Astrocyte (in vitro differentiated cells and primary cell): Measurements from ENCODE around the gene GPX6. TPM values are rescaled to one million over a fixed set of nuclear protein-coding genes. Genes with fewer than 3 reads are reported as not detected.

Experiments
- DNase-seq: peaks from one replicate; pipeline ENCODE4 v3.0.0-alpha.2; 2010; ENCODE audit warnings: low read depth
- FAIRE-seq: peaks from 2 replicates; lab custom pipeline; 2011; peaks lifted over from hg19 to GRCh38; lab: Jason Lieb, UNC
- H2AFZ ChIP-seq: 2 replicates; pipeline ENCODE4 v1.6.0; 2012; ENCODE audit warnings: low read depth, low read length, inconsistent platforms
- H3K27ac ChIP-seq: 2 replicates; pipeline ENCODE4 v1.5.1; 2011; ENCODE audit warnings: low read depth, low read length, inconsistent platforms
- H3K27me3 ChIP-seq: 2 replicates; pipeline ENCODE4 v1.6.0; 2011; ENCODE audit warnings: low read length, inconsistent platforms; ENCODE audit not compliant: insufficient read depth
- H3K36me3 ChIP-seq: 2 replicates; pipeline ENCODE4 v1.5.1; 2011; ENCODE audit warnings: low read length, inconsistent platforms; ENCODE audit not compliant: insufficient read depth
- H3K4me1 ChIP-seq: 2 replicates; pipeline ENCODE4 v1.5.1; 2011; ENCODE audit warnings: low read length, inconsistent platforms; ENCODE audit not compliant: insufficient read depth
- H3K4me2 ChIP-seq: 2 replicates; pipeline ENCODE4 v1.6.0; 2012; ENCODE audit warnings: low read length, inconsistent platforms
- H3K4me3 ChIP-seq: 2 replicates; pipeline ENCODE4 v1.5.1; 2011; ENCODE audit warnings: low read depth, mild to moderate bottlenecking, low read length, inconsistent platforms; ENCODE audit not compliant: insufficient read depth
- H3K79me2 ChIP-seq: 2 replicates; pipeline ENCODE4 v1.6.0; 2012; ENCODE audit warnings: mild to moderate bottlenecking, low read length, inconsistent platforms; ENCODE audit not compliant: insufficient read depth
- H3K9ac ChIP-seq: 2 replicates; pipeline ENCODE4 v1.6.0; 2012; ENCODE audit warnings: mild to moderate bottlenecking, low read length, inconsistent platforms
- H3K9me3 ChIP-seq: 2 replicates; pipeline ENCODE4 v1.5.1; 2012; ENCODE audit warnings: low read depth, mild to moderate bottlenecking, low read length, inconsistent platforms; ENCODE audit not compliant: insufficient read depth
- H4K20me1 ChIP-seq: 2 replicates; pipeline ENCODE4 v1.6.0; 2012; ENCODE audit warnings: low read length, inconsistent platforms; ENCODE audit not compliant: insufficient read depth
- H3K27ac Mint-ChIP-seq: one replicate; pipeline ENCODE4 v1.8.0; 2021; ENCODE audit warnings: mild to moderate bottlenecking, mixed read lengths; ENCODE audit not compliant: unreplicated experiment
- H3K27me3 Mint-ChIP-seq: one replicate; pipeline ENCODE4 v1.8.0; 2021; ENCODE audit warnings: low read depth, mixed read lengths; ENCODE audit not compliant: unreplicated experiment
- H3K36me3 Mint-ChIP-seq: one replicate; pipeline ENCODE4 v1.8.0; 2021; ENCODE audit warnings: low read depth, mixed read lengths; ENCODE audit not compliant: unreplicated experiment
- H3K4me1 Mint-ChIP-seq: one replicate; pipeline ENCODE4 v1.8.0; 2021; ENCODE audit warnings: low read depth, mixed read lengths; ENCODE audit not compliant: unreplicated experiment
- H3K4me3 Mint-ChIP-seq: one replicate; pipeline ENCODE4 v1.8.0; 2021; ENCODE audit warnings: mild to moderate bottlenecking, moderate library complexity, mixed read lengths; ENCODE audit not compliant: unreplicated experiment
- H3K9me3 Mint-ChIP-seq: one replicate; pipeline ENCODE4 v1.8.0; 2021; ENCODE audit warnings: mild to moderate bottlenecking, mixed read lengths; ENCODE audit not compliant: unreplicated experiment
- EZH2 ChIP-seq: IDR thresholded peaks from 2 replicates; pipeline ENCODE4 v1.6.1; 2012; ENCODE audit warnings: mild to moderate bottlenecking, low read length, inconsistent platforms; ENCODE audit not compliant: insufficient read depth
- total RNA-seq: library from RNA; stranded (reverse); gene quantifications from 2 replicates; pipeline ENCODE4 v1.2.1, GENCODE V29; 2021
- TF ChIP-seq, protein P1 (sequence below): IDR thresholded peaks from 2 replicates; pipeline ENCODE4 v1.5.1; 2011; ENCODE audit warnings: low read depth, mild to moderate bottlenecking, inconsistent platforms, low read length, moderate library complexity; ENCODE audit not compliant: insufficient read depth

Gene GPX6
- total RNA-seq, 1 donor from 2014 or later: not detected

DNA sequence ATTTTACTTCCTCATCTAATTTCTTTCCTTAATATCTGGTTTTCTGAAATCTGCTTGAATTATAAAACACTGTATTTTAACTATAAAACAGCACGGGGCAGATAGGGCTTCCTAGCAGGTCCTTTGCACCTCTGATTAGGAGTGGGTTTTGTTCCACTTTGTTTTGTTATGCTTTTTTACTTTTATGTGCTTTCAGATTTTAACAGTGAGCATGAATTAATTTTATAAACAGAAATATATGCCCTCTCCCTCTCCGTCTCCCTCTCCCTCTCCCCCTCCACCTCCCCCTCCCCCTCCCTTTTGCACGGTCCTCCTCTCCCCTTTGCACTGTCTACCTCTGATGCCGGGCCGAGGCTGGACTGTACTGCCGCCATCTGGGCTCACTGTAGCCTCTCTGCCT is 14.3 kb downstream of the GPX6 start:
- Histone ChIP-seq H3K27ac (no peak overlapping the region), H3K36me3 (no peaks in the 10 kb centered on the region), H3K4me1 (no peaks in the 10 kb centered on the region), H3K4me3 (no peak overlapping the region), H2AFZ (no peak overlapping the region), H3K27me3 (peaks cover 3% of the 10 kb centered on the region), H3K9ac (no peak overlapping the region), H3K4me2 (no peak overlapping the region), H3K79me2 (no peaks in the 10 kb centered on the region), H3K9me3 (no peaks in the 10 kb centered on the region), H4K20me1 (no peaks in the 10 kb centered on the region)
- Mint-ChIP-seq H3K4me3 (no peak overlapping the region), H3K36me3 (no peaks in the 10 kb centered on the region), H3K9me3 (peaks cover 2% of the 10 kb centered on the region), H3K27me3 (no peaks in the 10 kb centered on the region), H3K4me1 (peaks cover 3% of the 10 kb centered on the region), H3K27ac (no peak overlapping the region)
- no peak for DNase-seq
- FAIRE-seq: no peak
- TF ChIP-seq, protein P1, sequence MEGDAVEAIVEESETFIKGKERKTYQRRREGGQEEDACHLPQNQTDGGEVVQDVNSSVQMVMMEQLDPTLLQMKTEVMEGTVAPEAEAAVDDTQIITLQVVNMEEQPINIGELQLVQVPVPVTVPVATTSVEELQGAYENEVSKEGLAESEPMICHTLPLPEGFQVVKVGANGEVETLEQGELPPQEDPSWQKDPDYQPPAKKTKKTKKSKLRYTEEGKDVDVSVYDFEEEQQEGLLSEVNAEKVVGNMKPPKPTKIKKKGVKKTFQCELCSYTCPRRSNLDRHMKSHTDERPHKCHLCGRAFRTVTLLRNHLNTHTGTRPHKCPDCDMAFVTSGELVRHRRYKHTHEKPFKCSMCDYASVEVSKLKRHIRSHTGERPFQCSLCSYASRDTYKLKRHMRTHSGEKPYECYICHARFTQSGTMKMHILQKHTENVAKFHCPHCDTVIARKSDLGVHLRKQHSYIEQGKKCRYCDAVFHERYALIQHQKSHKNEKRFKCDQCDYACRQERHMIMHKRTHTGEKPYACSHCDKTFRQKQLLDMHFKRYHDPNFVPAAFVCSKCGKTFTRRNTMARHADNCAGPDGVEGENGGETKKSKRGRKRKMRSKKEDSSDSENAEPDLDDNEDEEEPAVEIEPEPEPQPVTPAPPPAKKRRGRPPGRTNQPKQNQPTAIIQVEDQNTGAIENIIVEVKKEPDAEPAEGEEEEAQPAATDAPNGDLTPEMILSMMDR: no peak
- TF ChIP-seq EZH2: no peak

DNA sequence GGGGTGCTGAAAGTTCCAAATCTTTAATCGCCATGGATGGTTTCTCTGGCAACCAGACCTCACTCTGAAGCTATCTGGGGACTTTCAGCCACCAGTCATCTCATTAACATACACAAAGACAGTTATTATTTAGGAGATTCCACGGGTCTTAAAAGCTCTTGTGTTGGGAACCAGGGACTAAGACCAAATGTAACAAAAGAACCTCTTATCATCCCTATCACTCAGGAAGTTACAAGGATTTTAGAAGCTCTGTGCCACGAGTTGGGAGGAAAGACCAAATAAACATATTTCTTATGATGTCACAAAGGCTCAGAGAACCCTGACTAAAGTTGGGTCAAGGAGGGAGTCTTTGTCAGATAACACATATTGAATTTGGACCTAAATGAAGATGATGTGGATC is 17.7 kb downstream of the GPX6 start:
- no peak overlapping the region for H2AFZ ChIP-seq
- Mint-ChIP-seq H3K36me3 (no peaks in the 10 kb centered on the region), H3K9me3 (peaks cover 2% of the 10 kb centered on the region), H3K27me3 (no peaks in the 10 kb centered on the region), H3K4me1 (no peaks in the 10 kb centered on the region), H3K27ac (no peak overlapping the region), H3K4me3 (no peak overlapping the region)
- no peaks in the 10 kb centered on the region for H3K9me3 ChIP-seq
- no peak overlapping the region for H3K27ac ChIP-seq
- no peak overlapping the region for H3K4me2 ChIP-seq
- no peaks in the 10 kb centered on the region for H3K4me1 ChIP-seq
- H3K9ac ChIP-seq: no peak overlapping the region
- no peak overlapping the region for H3K4me3 ChIP-seq
- FAIRE-seq (no peak), DNase-seq (no peak)
- H3K79me2 ChIP-seq: no peaks in the 10 kb centered on the region
- no peaks in the 10 kb centered on the region for H4K20me1 ChIP-seq
- TF ChIP-seq EZH2: no peak
- TF ChIP-seq, protein P1: no peak
- H3K36me3 ChIP-seq: no peaks in the 10 kb centered on the region
- no peaks in the 10 kb centered on the region for H3K27me3 ChIP-seq

DNA sequence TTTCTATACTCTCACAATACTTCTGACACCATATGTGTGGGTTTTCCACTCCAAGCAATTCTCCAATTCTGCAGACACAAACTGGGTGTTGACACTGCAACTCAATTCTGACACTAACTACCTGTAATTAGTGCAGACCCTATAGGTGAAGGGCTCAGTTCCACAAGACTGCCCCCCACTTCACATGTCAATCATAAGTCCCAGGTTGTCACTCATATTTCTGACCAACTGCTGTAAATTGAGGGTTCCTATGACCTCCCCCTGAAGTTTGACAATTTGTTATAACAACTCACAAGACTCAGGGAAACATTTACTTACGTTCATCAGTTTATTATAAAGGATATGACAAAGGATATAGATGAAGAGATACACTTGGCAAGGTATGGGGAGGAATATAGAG is 18.3 kb downstream of the GPX6 start:
- Mint-ChIP-seq H3K4me3 (no peak overlapping the region), H3K36me3 (no peaks in the 10 kb centered on the region), H3K9me3 (no peaks in the 10 kb centered on the region), H3K27me3 (no peaks in the 10 kb centered on the region), H3K27ac (no peak overlapping the region), H3K4me1 (no peaks in the 10 kb centered on the region)
- Histone ChIP-seq H4K20me1 (no peaks in the 10 kb centered on the region), H3K4me1 (no peaks in the 10 kb centered on the region), H3K27ac (no peak overlapping the region), H3K9ac (no peak overlapping the region), H3K27me3 (no peaks in the 10 kb centered on the region), H3K79me2 (no peaks in the 10 kb centered on the region), H3K36me3 (no peaks in the 10 kb centered on the region), H2AFZ (no peak overlapping the region), H3K9me3 (no peaks in the 10 kb centered on the region), H3K4me3 (no peak overlapping the region), H3K4me2 (no peak overlapping the region)
- DNase-seq (no peak), FAIRE-seq (no peak)
- TF ChIP-seq, protein P1: no peak
- TF ChIP-seq EZH2: no peak
